Omental fat pad (tissue), 4 donors: ENCODE data around the gene SCN2B. TPM values are rescaled to one million over a fixed set of nuclear protein-coding genes. Genes with fewer than 3 reads are reported as not detected.

Experiments
- ATAC-seq: fragments of 150-250 bp; one replicate; pipeline ENCODE4 v1.9.1; 2016; ENCODE audit warnings: mild to moderate bottlenecking, moderate library complexity; ENCODE audit not compliant: low FRiP score
- DNase-seq: peaks from one replicate; pipeline ENCODE4 v3.0.0-alpha.2; 2019; ENCODE audit warnings: low spot score
- CTCF ChIP-seq, 3 donors: fragments of 450-650 bp; IDR thresholded peaks; one replicate each; pipeline ENCODE4 v1.5.1; 2016 to 2017; ENCODE audit warnings: antibody characterized with exemption in 3 of 3, mild to moderate bottlenecking in 3 of 3, moderate library complexity in 2 of 3
- total RNA-seq, 4 donors: library from RNA; depleted of rRNA; stranded (reverse); fragments of >200 nt; gene quantifications; one replicate each; pipeline ENCODE4 v1.1.0, GENCODE V29; 2016

The SCN2B gene
- total RNA-seq, 4 donors from 2014 or later, result 0.28 to 0.47 TPM; not detected in 2

- no peak for DNase-seq
- ATAC-seq, result no peak
- TF ChIP-seq CTCF (IDR thresholded peaks at IDR 0.05), result no peak
These were observed 48.1 kb downstream of the SCN2B start for GRCh38 chr11:118128310-118128709.

GRCh38 chr11:118126082-118126838 is 50.2 kb downstream of the SCN2B start:
- no peak for DNase-seq

GRCh38 chr11:118124929-118125535 is 51.4 kb downstream of the SCN2B start:
- no peak for TF ChIP-seq CTCF (IDR thresholded peaks at IDR 0.05)
- DNase-seq (no peak), ATAC-seq (no peak)

More at GRCh38 chr11:118126082-118126838, 50.2 kb downstream of the SCN2B start:
- no peak for ATAC-seq
- TF ChIP-seq CTCF (IDR thresholded peaks at IDR 0.05), result no peak

GRCh38 chr11:118120793-118121192 is 55.6 kb downstream of the SCN2B start:
- no peak for ATAC-seq

GRCh38 chr11:118117790-118118601 is 58.4 kb downstream of the SCN2B start:
- TF ChIP-seq CTCF (IDR thresholded peaks at IDR 0.05), result no peak
- ATAC-seq (no peak), DNase-seq (no peak)

More at GRCh38 chr11:118120793-118121192, 55.6 kb downstream of the SCN2B start:
- no peak for TF ChIP-seq CTCF (IDR thresholded peaks at IDR 0.05)
- no peak for DNase-seq

- ATAC-seq, result no peak
- no peak for DNase-seq
- TF ChIP-seq CTCF (IDR thresholded peaks at IDR 0.05), result no peak
These were observed 61.4 kb downstream of the SCN2B start for GRCh38 chr11:118115048-118115447.
